Skin epidermis (tissue), 12 donors: ENCODE measurements around the gene DYRK2.

Source experiments
- H3K27ac ChIP-seq, 21 experiments: fragments of 200-600 bp; sonication (generic) in 11 of 21; one replicate each; pipeline ENCODE4 v1.5.0; 2020; ENCODE audit warnings: mild to moderate bottlenecking in 3 of 21, inconsistent platforms in 2 of 21, moderate library complexity in 2 of 21
- H3K4me3 ChIP-seq, 7 experiments: fragments of 200-600 bp; sonication (generic) in 2 of 7; one replicate each; pipeline ENCODE4 v1.5.0; 2020; ENCODE audit warnings: inconsistent platforms in 2 of 7, mild to moderate bottlenecking in 2 of 7, moderate library complexity in 1 of 7

DYRK2 gene

DNA sequence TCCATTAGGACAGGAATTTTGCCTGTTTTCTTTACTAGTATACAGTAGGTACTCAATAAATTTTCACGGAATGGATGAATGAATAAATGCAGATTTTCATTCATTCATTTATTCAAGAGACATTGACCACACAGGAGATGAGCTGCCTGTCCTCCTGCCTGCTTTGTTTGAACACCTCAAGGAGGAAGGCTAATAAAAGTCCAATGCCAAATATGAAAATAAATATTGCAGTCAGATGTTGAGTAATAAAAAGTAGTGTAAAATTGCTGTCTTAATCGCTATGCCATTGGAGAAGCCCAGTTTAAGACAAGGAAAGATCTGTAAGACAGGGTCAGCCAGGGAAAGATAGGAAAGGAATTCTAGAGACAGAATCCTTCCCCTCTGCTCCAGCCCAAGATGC lies 47.4 kb downstream of the DYRK2 start:
- no peak overlapping the region for H3K27ac ChIP-seq
- no peak overlapping the region for H3K4me3 ChIP-seq

DNA sequence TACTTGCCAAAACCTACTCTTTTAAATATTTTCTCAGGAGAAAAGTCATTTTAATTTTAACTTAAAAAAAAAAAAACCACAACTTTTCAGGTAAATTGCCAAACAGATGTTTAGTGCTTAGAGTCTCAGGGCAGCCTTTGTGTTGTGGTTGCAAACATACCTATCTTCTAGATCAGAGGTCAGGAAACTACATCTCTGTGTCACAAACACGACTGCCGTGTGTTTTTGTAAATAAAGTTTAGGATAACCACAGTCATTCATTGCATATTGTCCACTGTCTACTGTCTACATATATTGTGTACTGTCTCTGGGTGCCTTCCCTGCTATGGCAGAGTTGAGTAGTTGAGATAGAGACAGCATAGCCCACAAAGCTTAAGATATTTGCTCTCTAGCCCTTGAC lies 48.9 kb downstream of the DYRK2 start:
- peak overlapping the region in 2 of 21 experiments; percentile 62 to 77 for H3K27ac ChIP-seq
- no peak overlapping the region for H3K4me3 ChIP-seq

DNA sequence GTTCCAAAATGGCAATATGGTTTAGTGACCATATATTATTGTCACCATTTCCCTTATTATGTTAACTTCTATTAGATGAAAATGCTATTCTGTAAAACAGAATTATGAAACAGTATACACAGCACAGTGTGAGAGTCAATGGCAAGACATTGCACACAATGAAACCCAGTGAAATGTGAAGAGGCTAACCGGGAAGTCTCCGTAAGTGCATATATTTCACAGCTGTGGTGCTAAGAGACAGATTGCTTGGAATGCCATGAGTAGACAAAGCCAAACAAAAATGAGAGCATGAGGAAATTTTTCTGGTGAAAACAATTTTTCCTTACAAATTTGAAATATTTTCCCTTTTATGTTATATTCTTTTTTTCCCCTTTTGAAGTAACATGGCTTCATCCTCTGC lies 49.4 kb downstream of the DYRK2 start:
- peak overlapping the region in 6 of 21 experiments; percentile 37 to 77 (median 68) for H3K27ac ChIP-seq
- no peak overlapping the region for H3K4me3 ChIP-seq

DNA sequence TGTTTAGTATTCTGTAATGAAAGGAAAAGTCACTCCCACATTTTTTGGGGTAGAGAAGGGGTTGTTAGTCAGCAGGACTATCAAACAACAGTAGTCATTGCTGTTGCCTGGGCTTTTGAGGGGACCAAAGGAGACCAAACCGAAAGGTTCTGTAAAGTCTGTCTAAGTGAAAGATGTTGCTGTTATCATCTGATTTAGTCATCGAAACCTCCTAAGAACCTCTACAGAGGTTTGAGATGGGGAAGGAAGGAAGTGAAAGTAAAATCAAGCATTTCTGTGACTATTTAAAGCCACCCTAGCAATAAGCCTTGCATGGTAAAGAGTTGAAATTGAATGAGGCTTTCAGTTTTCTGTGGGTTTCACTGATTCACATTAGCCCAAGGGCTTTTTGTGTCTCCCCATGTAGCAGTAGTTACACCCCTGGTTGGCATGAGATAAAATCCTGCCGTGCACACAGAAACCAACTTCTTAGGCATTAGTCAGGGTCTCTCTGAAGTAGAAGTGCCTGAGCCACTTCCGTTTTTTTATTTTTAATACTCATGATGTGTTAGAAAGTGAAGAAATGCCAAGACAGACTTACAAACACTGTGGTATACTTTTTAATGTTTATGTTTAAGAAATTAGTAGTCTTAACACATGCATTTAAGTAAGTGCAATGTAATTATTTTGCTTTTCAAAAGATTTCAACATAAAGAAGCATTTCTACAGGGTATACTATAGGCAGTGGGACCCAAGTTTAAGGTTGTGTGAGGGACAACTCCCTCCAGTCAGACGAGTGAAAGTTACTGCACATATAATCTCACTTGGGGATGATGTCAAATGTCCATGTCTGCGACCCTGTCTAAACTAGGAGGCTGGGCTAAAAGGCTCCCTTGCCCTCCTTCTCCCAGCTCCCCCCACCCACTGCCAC lies 50.4 kb downstream of the DYRK2 start:
- H3K4me3 ChIP-seq: peak overlapping the region in 5 of 7 experiments; percentile 1 to 9 (median 8)
- H3K27ac ChIP-seq: peak overlapping the region in 13 of 21 experiments; percentile 3 to 77 (median 62)

DNA sequence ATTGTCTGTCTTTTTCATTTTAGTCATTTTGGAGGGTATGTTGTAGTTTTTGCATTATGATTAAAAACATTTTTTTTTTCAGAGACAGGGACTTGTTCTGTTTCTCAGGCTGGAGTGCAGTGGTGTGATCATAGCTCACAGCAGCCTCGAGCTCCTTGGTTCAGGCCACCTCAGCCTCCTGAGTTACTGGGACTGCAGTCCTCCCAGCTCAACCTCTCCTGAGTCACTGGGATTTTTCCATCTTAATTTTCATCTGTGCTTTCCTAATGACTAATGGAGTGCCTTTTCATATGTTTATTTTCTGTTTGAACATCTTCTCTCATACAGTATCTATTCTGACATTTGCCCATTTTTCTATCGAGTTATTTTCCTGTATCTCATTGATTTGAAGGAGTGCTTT lies 52.6 kb downstream of the DYRK2 start:
- Histone ChIP-seq H3K27ac (no peak overlapping the region), H3K4me3 (no peak overlapping the region)

DNA sequence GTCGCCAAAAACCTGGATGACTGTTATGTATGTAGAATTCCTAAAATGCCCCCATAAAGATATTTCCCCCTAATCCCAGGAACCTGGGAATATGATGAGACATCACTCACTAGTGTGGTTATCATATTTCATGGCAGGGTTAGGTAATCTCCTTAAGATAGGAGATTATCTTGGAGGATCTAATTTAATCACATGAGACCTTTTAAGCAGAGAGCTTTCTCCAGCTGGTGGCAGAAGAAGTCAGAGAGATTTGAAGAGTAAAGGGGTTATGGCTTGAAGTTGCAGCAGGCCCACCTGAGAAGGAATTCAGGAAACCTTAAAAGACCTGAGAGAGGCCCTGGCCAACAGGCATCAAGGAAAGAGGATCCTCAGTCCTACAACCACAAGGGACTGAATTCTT lies 53.6 kb downstream of the DYRK2 start:
- no peak overlapping the region for H3K4me3 ChIP-seq
- H3K27ac ChIP-seq: no peak overlapping the region

DNA sequence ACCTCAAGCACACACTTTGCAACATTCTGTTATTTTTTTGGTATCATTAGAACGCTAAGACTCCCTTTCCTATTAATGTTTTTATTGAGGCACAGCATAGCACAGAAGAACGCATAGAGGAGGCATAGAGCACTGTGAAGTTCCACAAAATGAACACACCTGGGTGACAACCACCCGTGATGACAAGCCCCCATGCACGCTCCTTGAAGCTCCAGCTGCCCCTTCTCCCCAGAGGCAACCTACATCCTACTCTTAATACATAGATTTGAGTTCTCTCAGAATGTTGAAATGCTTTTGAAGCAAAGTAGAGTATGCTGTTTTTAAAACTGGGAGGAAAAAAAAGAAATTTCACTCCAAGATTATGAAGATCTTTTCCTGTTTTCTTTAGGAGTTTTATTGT lies 55.5 kb downstream of the DYRK2 start:
- H3K27ac ChIP-seq: no peak overlapping the region
- no peak overlapping the region for H3K4me3 ChIP-seq

DNA sequence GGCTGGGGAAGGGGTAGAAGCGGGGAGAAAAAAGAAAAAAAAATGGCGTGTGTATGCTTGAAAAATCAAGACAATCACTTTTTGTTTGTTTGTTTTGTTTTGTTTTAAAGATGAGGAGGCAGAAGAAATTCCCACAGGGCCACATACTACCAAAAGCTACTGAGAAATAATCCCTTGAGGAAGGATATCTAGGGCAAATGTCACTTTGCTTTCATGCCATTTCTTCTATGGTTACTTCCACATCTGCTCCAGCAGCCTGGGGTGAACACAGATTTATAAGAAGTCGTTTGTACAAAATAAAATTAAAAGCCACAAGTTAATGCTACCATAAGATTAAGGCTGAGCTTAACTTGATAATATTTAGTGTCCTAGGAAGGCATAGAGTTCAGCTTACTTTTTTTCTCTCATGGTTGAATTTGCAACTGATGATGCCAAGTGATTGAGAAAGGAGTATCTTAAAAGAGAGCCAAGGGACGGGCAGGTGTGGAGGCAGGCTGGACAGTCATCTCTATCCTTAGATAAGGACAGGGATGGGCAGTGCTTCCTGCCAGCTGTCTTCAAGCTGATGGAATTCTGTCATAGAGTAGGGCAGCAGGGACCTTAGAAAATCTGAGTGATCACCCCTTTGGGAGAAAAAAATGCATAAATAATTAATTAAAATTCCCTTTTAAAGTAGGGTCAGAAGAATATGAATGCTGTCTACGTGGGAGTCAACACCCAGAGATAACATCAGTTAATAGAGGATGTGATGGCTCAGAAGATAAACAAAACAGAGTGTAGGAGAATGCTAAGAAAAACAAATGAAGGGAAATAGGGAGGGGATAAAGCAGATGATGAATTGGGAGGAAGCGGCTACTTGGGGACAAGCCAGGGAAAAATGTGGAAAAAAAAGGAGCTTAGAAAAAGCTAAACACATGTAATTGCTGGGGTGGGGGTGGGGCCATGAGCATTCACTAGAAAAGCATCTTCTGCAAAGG lies 57.1 kb downstream of the DYRK2 start:
- H3K27ac ChIP-seq: no peak overlapping the region

DNA sequence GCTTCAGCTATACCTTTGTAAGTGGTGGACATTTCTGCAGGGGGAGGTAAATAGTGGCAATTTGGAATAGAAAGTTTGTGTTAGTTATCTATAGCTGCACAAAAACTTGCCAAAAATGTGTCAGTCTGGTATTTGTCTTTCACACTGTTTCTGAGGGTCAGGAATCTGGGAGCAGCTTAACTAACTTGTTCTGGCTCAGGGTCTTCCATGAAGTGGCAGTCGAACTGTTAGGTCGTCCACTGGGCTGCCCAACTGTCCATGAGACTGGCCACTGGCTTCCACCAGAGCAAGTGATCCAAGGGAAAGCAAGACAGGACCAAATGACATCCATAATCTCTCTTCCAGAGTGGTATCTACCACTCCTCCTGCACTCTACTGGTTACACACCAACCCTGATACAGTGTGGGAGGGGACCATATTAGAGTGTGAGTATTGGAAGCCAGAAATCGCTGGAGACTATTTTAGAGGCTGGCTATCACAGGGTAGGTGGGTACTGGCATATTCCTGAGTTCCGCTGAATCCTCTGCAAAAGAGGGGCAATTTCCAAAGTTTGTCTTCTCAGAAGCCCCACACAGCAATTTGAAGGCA lies 60.9 kb downstream of the DYRK2 start:
- Histone ChIP-seq H3K4me3 (no peak overlapping the region), H3K27ac (no peak overlapping the region)

More for the DNA sequence above, 57.1 kb downstream of the DYRK2 start:
- H3K4me3 ChIP-seq: no peak overlapping the region

DNA sequence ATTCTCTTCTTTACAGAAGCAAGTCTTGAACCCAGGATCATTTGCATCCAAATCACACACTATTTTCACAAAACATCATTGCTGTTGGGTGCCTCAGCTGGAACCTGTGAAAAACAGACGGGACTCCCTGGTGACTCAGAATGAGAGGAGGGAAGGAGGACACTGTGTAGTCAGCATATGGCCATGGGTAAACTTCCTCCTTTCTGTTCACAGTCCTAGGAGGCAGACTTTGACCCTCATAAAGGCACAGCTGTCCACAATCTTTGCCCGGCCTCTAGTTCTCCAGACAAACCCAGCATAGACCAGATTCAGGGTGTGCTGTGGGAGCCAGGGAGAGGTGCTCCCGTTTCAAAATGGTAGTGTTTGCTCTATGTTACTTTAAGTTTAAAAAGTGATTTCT lies 62.0 kb downstream of the DYRK2 start:
- no peak overlapping the region for H3K4me3 ChIP-seq
- H3K27ac ChIP-seq: peak overlapping the region in 2 of 21 experiments; percentile 5 to 29

DNA sequence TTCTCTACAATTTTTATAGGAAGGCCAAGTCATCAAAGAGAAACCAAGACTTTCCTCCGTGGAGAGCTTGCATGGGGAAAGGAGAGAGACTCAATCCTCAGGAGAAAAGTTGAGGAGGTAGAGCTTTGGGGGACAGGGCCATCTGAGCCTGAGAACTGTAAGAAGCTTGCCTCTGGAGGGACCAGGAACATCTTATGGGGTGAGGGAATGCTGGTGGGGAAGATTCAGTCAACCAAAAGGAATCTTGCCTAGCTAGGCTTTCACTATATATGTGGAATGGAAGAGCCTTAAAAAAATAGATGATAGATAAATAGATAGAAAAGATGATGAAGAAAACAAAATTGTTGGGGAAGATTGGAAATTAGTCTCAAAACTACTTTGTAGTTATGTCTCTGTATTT lies 63.5 kb downstream of the DYRK2 start:
- H3K4me3 ChIP-seq: no peak overlapping the region
- no peak overlapping the region for H3K27ac ChIP-seq

DNA sequence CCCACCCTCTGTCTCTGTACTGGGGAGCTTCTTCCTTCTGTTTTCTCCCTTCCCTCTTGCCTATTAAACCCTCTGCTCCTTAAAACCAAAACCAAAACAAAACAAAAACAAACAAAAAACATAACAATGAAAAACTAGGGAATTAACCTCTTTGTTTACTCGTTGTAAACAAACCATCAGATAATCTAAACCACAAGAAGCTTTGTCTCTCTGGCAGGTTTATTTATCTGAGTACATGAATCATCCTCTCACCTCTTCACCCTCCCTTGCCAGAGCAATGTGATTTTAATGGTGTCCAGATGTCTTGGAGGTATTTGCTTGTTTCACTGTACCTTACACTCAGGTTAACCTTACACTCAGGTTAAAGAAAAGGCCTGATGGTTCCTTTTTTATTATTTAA lies 66.1 kb downstream of the DYRK2 start:
- H3K27ac ChIP-seq: no peak overlapping the region
- no peak overlapping the region for H3K4me3 ChIP-seq
